Activated gamma-delta T cell treated with Interleukin-2 at 50 U/mL for 16 hours (primary cell): Measurements from ENCODE around the gene ZNF90.
"Not testable (repeated sequence)": the region's sequence is repeated elsewhere in the genome, so short reads cannot be mapped to it uniquely, and the experiment has no call there.

Experiments used
- DNase-seq: peaks from one replicate; pipeline ENCODE4 v3.0.0-alpha.2; 2020

ZNF90 gene

GRCh38 chr19:20107301-20107700 is 29.5 kb downstream of the ZNF90 start:
- DNase-seq = no peak

- DNase-seq = not testable (repeated sequence)
Observed at GRCh38 chr19:20118064-20118839, 40.5 kb downstream of the ZNF90 start.

- DNase-seq = no peak
Observed at GRCh38 chr19:20124879-20125278, 47.1 kb downstream of the ZNF90 start.

- not testable (repeated sequence) for DNase-seq
Observed at GRCh38 chr19:20132933-20133332, 55.1 kb downstream of the ZNF90 start.

- DNase-seq = not testable (repeated sequence)
Observed at GRCh38 chr19:20137714-20138113, 59.9 kb downstream of the ZNF90 start.

- no peak for DNase-seq
Observed at GRCh38 chr19:20151617-20152145, 73.9 kb downstream of the ZNF90 start.

GRCh38 chr19:20152506-20152905 is 74.7 kb downstream of the ZNF90 start:
- DNase-seq = not testable (repeated sequence)

- no peak for DNase-seq
Observed at GRCh38 chr19:20153281-20153680, 75.5 kb downstream of the ZNF90 start.

GRCh38 chr19:20154636-20155035 is 76.8 kb downstream of the ZNF90 start:
- no peak for DNase-seq

GRCh38 chr19:20162821-20163220 is 85.0 kb downstream of the ZNF90 start:
- DNase-seq = peak; percentile 12

- DNase-seq = no peak
Observed at GRCh38 chr19:20164456-20164855, 86.7 kb downstream of the ZNF90 start.

GRCh38 chr19:20165971-20166592 is 88.3 kb downstream of the ZNF90 start:
- DNase-seq = no peak

GRCh38 chr19:20167020-20167644 is 89.3 kb downstream of the ZNF90 start, which contains the start of gene ZNF486:
ZNF486 (plus strand) TSS chr19:20167214; CDS start chr19:20167331, 117 bp downstream.
- peak; percentile 91 for DNase-seq

GRCh38 chr19:20167651-20168122 is 89.9 kb downstream of the ZNF90 start:
- no peak for DNase-seq
